ENCODE measurements around the gene PAIP2.

The PAIP2 gene

GRCh38 chr5:139341689-139342422, at the start of gene PAIP2:
Gene PAIP2 (plus strand): TSS chr5:139341854. CDS start chr5:139363785, 21,931 bp downstream.
- in situ Hi-C loops (cut with MboI; ENCODE audit: low pct_unique_long_range_greater_than_20kb, low sequenced_read_pairs, unreplicated experiment): no loop called here
- TF ChIP-seq CTCF (IDR thresholded peaks at IDR 0.05; ENCODE audit: extremely low read depth, insufficient read depth, missing control alignments): peak; percentile 86
- DNase-seq (ENCODE audit: low spot score): peak; percentile 93

- no peak for TF ChIP-seq CTCF (IDR thresholded peaks at IDR 0.05; ENCODE audit: extremely low read depth, insufficient read depth, missing control alignments)
- in situ Hi-C loops (cut with MboI; ENCODE audit: low pct_unique_long_range_greater_than_20kb, low sequenced_read_pairs, unreplicated experiment): no loop called here
Observed at GRCh38 chr5:139293202-139293506, 48.5 kb upstream of the PAIP2 start.

GRCh38 chr5:139293507-139294373, 47.9 kb upstream of the PAIP2 start, which contains the start of gene MATR3:
Gene MATR3 (plus strand): TSS chr5:139293740. CDS start chr5:139307416, 13,676 bp downstream.
- in situ Hi-C loops (cut with MboI; ENCODE audit: low pct_unique_long_range_greater_than_20kb, low sequenced_read_pairs, unreplicated experiment): no loop called here
- TF ChIP-seq CTCF (IDR thresholded peaks at IDR 0.05; ENCODE audit: extremely low read depth, insufficient read depth, missing control alignments): no peak

More at GRCh38 chr5:139293202-139293506, 48.5 kb upstream of the PAIP2 start:
- DNase-seq (ENCODE audit: low spot score): no peak

GRCh38 chr5:139294374-139295165, 47.1 kb upstream of the PAIP2 start:
- no peak for DNase-seq (ENCODE audit: low spot score)
- TF ChIP-seq CTCF (IDR thresholded peaks at IDR 0.05; ENCODE audit: extremely low read depth, insufficient read depth, missing control alignments): peak; percentile 45
- in situ Hi-C loops (cut with MboI; ENCODE audit: low pct_unique_long_range_greater_than_20kb, low sequenced_read_pairs, unreplicated experiment): no loop called here

More at GRCh38 chr5:139293507-139294373, 47.9 kb upstream of the PAIP2 start, which contains the start of gene MATR3:
- DNase-seq (ENCODE audit: low spot score): peak; percentile 90

GRCh38 chr5:139295346-139296057, 46.2 kb upstream of the PAIP2 start:
- DNase-seq (ENCODE audit: low spot score): no peak
- in situ Hi-C loops (cut with MboI; ENCODE audit: low pct_unique_long_range_greater_than_20kb, low sequenced_read_pairs, unreplicated experiment): no loop called here
- TF ChIP-seq CTCF (IDR thresholded peaks at IDR 0.05; ENCODE audit: extremely low read depth, insufficient read depth, missing control alignments): no peak
